Lower leg skin (tissue), 4 donors: ENCODE measurements around the gene PAEP. TPM values are rescaled to one million over a fixed set of nuclear protein-coding genes. Genes with fewer than 3 reads are reported as not detected.

Experiments
- DNase-seq, 2 donors: peaks; one replicate each; pipeline ENCODE4 v3.0.0-alpha.2; 2019; ENCODE audit warnings: low spot score in 2 of 2
- H3K4me3 ChIP-seq: fragments of 200-600 bp; sonication (generic); 2 replicates; pipeline ENCODE4 v1.5.1; 2017; ENCODE audit warnings: mild to moderate bottlenecking, low read depth; ENCODE audit not compliant: poor library complexity, severe bottlenecking
- CTCF ChIP-seq, 3 donors: fragments of 450-650 bp; IDR thresholded peaks; one replicate each; pipeline ENCODE4 v1.5.1; 2016; ENCODE audit warnings: antibody characterized with exemption in 3 of 3, mild to moderate bottlenecking in 3 of 3, moderate library complexity in 2 of 3
- POLR2A ChIP-seq, 2 donors: fragments of 450-650 bp; IDR thresholded peaks; one replicate each; pipeline ENCODE4 v1.6.1; 2016 to 2017; ENCODE audit warnings: antibody characterized with exemption in 2 of 2, mild to moderate bottlenecking in 1 of 2, moderate library complexity in 1 of 2
- WGBS, 2 donors: methylation state at CpG; one replicate each; pipeline ENCODE4 v1.1.5; 2018; 5-methylcytosine and 5-hydroxymethylcytosine counted together
- intact Hi-C: fragments of 100-400 bp; cut with DNase I; formaldehyde crosslinking; loops from one replicate; pipeline ENCODE4 v1.15.0; 2023; ENCODE audit warnings: low total_unique reads
- total RNA-seq, 4 donors: library from RNA; depleted of rRNA; stranded (reverse); fragments of >200 nt; gene quantifications; one replicate each; pipeline ENCODE4 v1.1.0, GENCODE V29; 2016

Gene PAEP
- total RNA-seq, 4 donors from 2014 or later: 0.71 to 2.7 (median 0.89) TPM; not detected in 1

GRCh38 chr9:135565141-135565628 lies 3.6 kb downstream of the PAEP start:
- TF ChIP-seq POLR2A (IDR thresholded peaks at IDR 0.05) (no peak), CTCF (IDR thresholded peaks at IDR 0.05) (no peak)
- intact Hi-C loops: no loop called here
- DNase-seq: peak in 1 of 2 donors; percentile 59
- WGBS, 2 donors: 68 to 72% methylated on average over 8 to 9 of the region's 9 CpGs
- H3K4me3 ChIP-seq: no peak overlapping the region

GRCh38 chr9:135565636-135566035 lies 4.1 kb downstream of the PAEP start:
- DNase-seq: peak in 1 of 2 donors; percentile 20
- H3K4me3 ChIP-seq: no peak overlapping the region
- WGBS, 2 donors: 37 to 54% methylated on average over 8 of the region's 8 CpGs
- no peak for TF ChIP-seq CTCF (IDR thresholded peaks at IDR 0.05)
- no peak for TF ChIP-seq POLR2A (IDR thresholded peaks at IDR 0.05)
- intact Hi-C loops: no loop called here

- WGBS, 2 donors: 46 to 50% methylated on average over 10 of the region's 10 CpGs
- H3K4me3 ChIP-seq: no peak overlapping the region
- peak in 1 of 2 donors; percentile 65 for DNase-seq
- intact Hi-C loops: no loop called here
- TF ChIP-seq POLR2A (IDR thresholded peaks at IDR 0.05): no peak
These were observed 5.0 kb downstream of the PAEP start for GRCh38 chr9:135566552-135566951.

GRCh38 chr9:135567311-135567710 lies 5.8 kb downstream of the PAEP start:
- intact Hi-C loops: no loop called here
- WGBS, 2 donors: 62 to 66% methylated on average over 9 of the region's 9 CpGs
- no peak for TF ChIP-seq CTCF (IDR thresholded peaks at IDR 0.05)
- TF ChIP-seq POLR2A (IDR thresholded peaks at IDR 0.05): no peak
- H3K4me3 ChIP-seq: no peak overlapping the region
- DNase-seq: peak in 1 of 2 donors; percentile 18

- no peak for TF ChIP-seq CTCF (IDR thresholded peaks at IDR 0.05)
- TF ChIP-seq POLR2A (IDR thresholded peaks at IDR 0.05): no peak
- WGBS, 2 donors: 92 to 94% methylated on average over 6 of the region's 6 CpGs
- intact Hi-C loops: no loop called here
- no peak overlapping the region for H3K4me3 ChIP-seq
- DNase-seq: no peak
These were observed 6.5 kb downstream of the PAEP start for GRCh38 chr9:135568026-135568425.

- no peak for TF ChIP-seq POLR2A (IDR thresholded peaks at IDR 0.05)
- no peak for TF ChIP-seq CTCF (IDR thresholded peaks at IDR 0.05)
- intact Hi-C loops: no loop called here
- 36 to 37% methylated on average over 3 of the region's 3 CpGs for WGBS, 2 donors
- DNase-seq: peak in 1 of 2 donors; percentile 74
- H3K4me3 ChIP-seq: no peak overlapping the region
These were observed 8.9 kb downstream of the PAEP start for GRCh38 chr9:135570456-135570855.
